ENCODE results near the gene C11orf21.

The C11orf21 gene

GRCh38 chr11:2273311-2273710 is 28.4 kb downstream of the C11orf21 start:
- TF ChIP-seq CTCF (conservative IDR thresholded peaks at IDR 0.05; ENCODE audit: low read depth, low read length): no peak
- no peak for DNase-seq (ENCODE audit: low read depth)

GRCh38 chr11:2272946-2273280 is 28.8 kb downstream of the C11orf21 start:
- no peak for TF ChIP-seq CTCF (conservative IDR thresholded peaks at IDR 0.05; ENCODE audit: low read depth, low read length)
- no peak overlapping the region for H3K4me3 ChIP-seq (ENCODE audit: low read depth, low read length)
- no peak for DNase-seq (ENCODE audit: low read depth)

More at GRCh38 chr11:2273311-2273710, 28.4 kb downstream of the C11orf21 start:
- H3K4me3 ChIP-seq (ENCODE audit: low read depth, low read length): no peak overlapping the region

DNA sequence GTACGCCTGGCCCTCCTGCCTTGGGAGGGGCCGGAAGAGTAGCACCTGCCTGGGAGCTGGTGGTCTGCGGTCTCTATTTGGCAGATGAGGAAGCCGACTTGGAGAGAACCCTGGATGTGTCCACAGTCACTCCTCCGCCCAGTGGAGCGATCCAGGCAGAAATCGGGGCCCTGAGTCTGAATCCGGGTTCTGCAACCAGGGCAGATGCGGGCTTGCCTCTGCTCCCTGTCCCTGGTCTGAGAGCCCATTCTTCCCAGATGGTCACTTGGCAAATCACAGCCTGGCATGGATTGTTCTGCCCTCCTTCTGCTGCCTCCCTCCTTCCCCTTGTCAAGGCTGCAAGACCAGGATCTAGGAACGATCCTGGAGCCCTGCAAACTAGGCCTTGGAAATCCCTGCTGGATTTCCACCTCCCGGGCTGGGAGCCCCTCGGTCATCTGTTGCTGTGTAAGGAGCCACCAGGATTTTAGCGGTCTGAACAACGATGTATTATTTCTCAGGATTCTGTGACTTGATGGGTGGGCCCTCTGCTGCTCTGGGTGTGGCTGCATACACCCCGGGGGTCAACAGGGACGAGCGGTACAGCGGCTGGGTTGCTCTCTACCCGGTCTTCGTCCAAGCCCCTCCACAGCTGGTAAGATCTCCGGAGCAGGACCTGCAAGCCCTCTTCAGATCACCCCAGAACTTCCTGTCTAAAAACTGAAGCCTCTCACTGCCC is 29.3 kb downstream of the C11orf21 start:
- no peak overlapping the region for H3K4me3 ChIP-seq (ENCODE audit: low read depth, low read length)
- TF ChIP-seq CTCF (conservative IDR thresholded peaks at IDR 0.05; ENCODE audit: low read depth, low read length): no peak
- no peak for DNase-seq (ENCODE audit: low read depth)

DNA sequence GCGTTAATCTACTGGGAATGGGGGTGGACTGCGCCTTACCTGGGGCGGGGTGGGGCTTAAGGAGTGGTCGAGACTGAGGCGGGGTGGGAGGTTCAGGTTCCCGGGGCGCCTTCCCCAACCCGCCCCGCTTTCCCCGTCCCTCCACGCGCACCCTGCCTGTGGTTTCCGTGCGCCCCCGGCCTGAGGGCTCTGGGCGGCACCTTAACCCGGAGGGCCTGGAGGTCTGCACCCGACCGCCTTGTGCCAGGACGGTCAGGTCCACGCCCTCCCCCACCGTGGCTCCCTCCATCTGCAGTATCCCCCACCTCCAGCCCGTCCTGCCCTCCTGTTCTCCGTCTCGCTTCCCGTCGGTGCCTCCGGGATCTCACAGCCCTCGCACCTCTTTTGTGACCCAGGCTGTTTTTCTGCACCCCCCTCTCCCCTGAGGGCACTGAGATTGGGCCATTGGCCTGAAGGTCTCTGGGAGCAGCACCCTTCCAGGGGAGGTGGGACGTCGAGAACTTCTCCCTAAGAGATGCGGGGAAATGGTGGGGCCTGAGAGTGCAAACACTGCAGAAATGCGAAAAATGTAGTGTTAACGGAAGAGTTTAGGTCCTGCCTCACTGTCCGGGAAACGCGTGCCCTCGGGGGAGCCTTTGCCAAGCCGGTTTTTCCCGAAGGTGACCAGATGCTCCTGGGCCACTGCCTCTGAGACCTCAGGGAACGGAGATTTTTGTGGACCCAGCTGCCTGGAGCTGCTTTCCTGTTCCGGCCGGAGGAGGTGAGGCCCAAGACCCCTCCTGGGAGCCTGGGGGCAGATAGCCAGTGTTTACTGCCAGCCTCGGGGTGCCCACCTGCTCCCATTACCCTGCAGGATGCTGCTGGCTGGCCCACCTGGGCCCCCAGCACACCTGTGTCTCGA is 30.1 kb downstream of the C11orf21 start:
- DNase-seq (ENCODE audit: low read depth): no peak
- no peak overlapping the region for H3K4me3 ChIP-seq (ENCODE audit: low read depth, low read length)
- TF ChIP-seq CTCF (conservative IDR thresholded peaks at IDR 0.05; ENCODE audit: low read depth, low read length): no peak

- no peak overlapping the region for H3K4me3 ChIP-seq (ENCODE audit: low read depth, low read length)
- no peak for DNase-seq (ENCODE audit: low read depth)
- TF ChIP-seq CTCF (conservative IDR thresholded peaks at IDR 0.05; ENCODE audit: low read depth, low read length): no peak
Measured at GRCh38 chr11:2271077-2271326, 30.7 kb downstream of the C11orf21 start.

DNA sequence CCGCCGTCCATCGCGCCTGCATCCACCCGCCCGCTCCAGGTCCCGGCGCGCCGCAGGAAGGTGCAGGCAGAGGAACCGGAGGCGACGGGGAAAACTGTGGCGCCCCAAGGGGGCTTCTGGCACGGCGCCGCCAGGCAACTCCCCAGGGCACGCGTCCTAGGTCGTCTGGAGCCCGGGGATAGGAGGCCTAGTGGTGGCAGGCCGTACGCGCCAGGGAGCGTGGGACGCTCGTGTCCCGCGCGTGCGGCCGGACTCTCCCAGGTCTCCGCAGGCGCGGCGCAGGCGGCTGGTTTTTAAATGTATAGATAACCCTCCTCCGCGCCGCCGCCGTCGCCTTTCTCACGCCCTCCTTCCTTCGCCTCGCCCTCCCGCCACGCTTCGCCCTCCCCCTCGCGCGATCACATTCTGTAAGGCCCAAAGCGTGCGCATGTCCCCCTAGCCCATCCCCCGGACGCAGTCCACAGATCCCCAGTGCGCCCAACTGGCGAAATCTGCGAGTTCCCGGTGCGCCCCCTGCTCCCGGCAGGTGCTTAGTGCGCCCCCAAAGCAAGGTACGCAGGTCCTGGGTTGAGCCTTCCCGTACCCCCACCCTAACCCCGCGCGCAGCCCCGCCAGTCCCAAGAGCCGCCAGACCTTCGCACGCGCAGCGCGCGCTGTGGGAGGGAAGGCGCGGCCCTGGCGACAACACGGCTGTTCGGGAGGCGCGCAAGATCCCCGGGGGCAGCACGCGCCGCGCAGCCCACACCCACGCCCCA is 31.2 kb downstream of the C11orf21 start, which contains the start of gene ASCL2:
Gene ASCL2, minus strand, starts transcription at position 267 of the 755 bp plus-strand sequence. Its CDS starts 256 bp downstream, at position 11.
- no peak for TF ChIP-seq CTCF (conservative IDR thresholded peaks at IDR 0.05; ENCODE audit: low read depth, low read length)
- no peak within 1 kb of the TSS for H3K4me3 ChIP-seq (ENCODE audit: low read depth, low read length)
- DNase-seq (ENCODE audit: low read depth): no peak

Measured in choroid plexus epithelial cell (primary cell).